Endothelial cell of umbilical vein (primary cell): Measurements from ENCODE around the gene HP1BP3. TPM values are rescaled to one million over a fixed set of nuclear protein-coding genes. Genes with fewer than 3 reads are reported as not detected.

Experiments used
- BruUV-seq: library from RNA; stranded (reverse); fragments of 400-500 nt; replicated peaks from 2 replicates; lab custom pipeline; 2021; lab: Mats Ljungman, UMichigan
- CTCF ChIA-PET: fragments of 300-600, 350-600 bp; sonication (Branson Sonifier 250); formaldehyde crosslinking; loops from one replicate; lab custom pipeline; 2021; ENCODE audit warnings: antibody characterized with exemption, inconsistent platforms; lab: Charles Lee
- POLR2A ChIA-PET: fragments of 300-600, 350-600 bp; sonication (Branson Sonifier 250); formaldehyde crosslinking; loops from one replicate; lab custom pipeline; 2021; ENCODE audit warnings: antibody characterized with exemption, inconsistent platforms; lab: Charles Lee
- DNase-seq: peaks from one replicate; pipeline ENCODE4 v3.0.0-alpha.2; 2011; ENCODE audit warnings: low read depth, low spot score
- FAIRE-seq: peaks from 2 replicates; lab custom pipeline; 2011; peaks lifted over from hg19 to GRCh38; lab: Jason Lieb, UNC
- H2AFZ ChIP-seq: 2 replicates; pipeline ENCODE4 v1.6.0; 2012; ENCODE audit warnings: low read depth, low read length, control low read depth, inconsistent platforms
- H3K27ac ChIP-seq: 2 replicates; pipeline ENCODE4 v1.5.1; 2011; ENCODE audit warnings: low read depth, mild to moderate bottlenecking, control low read depth, low read length, moderate library complexity; ENCODE audit not compliant: insufficient read depth
- H3K27me3 ChIP-seq, 2 experiments: 2 replicates each; pipeline versions ENCODE4 v1.6.0 to v1.6.1; 2011; ENCODE audit warnings: low read length in 2 of 2, mixed read lengths in 1 of 2; ENCODE audit not compliant: control insufficient read depth in 2 of 2, insufficient read depth in 2 of 2
- H3K36me3 ChIP-seq, 2 experiments: 2 replicates in 1 of 2; 3 replicates in 1 of 2; pipeline ENCODE4 v1.5.1; 2011; ENCODE audit warnings: low read length in 2 of 2, mild to moderate bottlenecking in 1 of 2, moderate library complexity in 1 of 2; ENCODE audit not compliant: control insufficient read depth in 2 of 2, insufficient read depth in 2 of 2; ENCODE audit errors: extremely low read depth in 1 of 2
- H3K4me1 ChIP-seq: 3 replicates; pipeline ENCODE4 v1.5.1; 2011; ENCODE audit warnings: mild to moderate bottlenecking, low read length; ENCODE audit not compliant: control insufficient read depth, insufficient read depth; ENCODE audit errors: extremely low read depth
- H3K4me2 ChIP-seq: 2 replicates; pipeline ENCODE4 v1.6.1; 2011; ENCODE audit warnings: low read length, control low read depth, mixed read lengths; ENCODE audit not compliant: insufficient read depth
- H3K4me3 ChIP-seq, 3 experiments: fragments of 200-600 bp in 1 of 3; sonication (generic), shearing (Covaris generic) in 1 of 3; replicated peaks in 1 of 3; 2 replicates each; pipeline ENCODE4 v1.5.1; 2011 to 2016; ENCODE audit warnings: control low read depth in 3 of 3, low read length in 3 of 3, mild to moderate bottlenecking in 2 of 3, inconsistent platforms in 1 of 3, low read depth in 1 of 3, moderate library complexity in 1 of 3; ENCODE audit not compliant: insufficient read depth in 1 of 3
- H3K79me2 ChIP-seq: 2 replicates; pipeline ENCODE4 v1.6.0; 2012; ENCODE audit warnings: low read length, inconsistent platforms; ENCODE audit not compliant: control insufficient read depth, insufficient read depth
- H3K9ac ChIP-seq: replicated peaks from 2 replicates; pipeline ENCODE3; 2011; ENCODE audit warnings: low read length, control low read depth; ENCODE audit not compliant: insufficient read depth; ENCODE audit errors: extremely low read depth
- H3K9me1 ChIP-seq: replicated peaks from 3 replicates; pipeline ENCODE4 v1.6.0; 2011; ENCODE audit warnings: mild to moderate bottlenecking, low read length; ENCODE audit not compliant: control insufficient read depth, insufficient read depth; ENCODE audit errors: extremely low read depth
- H3K9me3 ChIP-seq: replicated peaks from 2 replicates; pipeline ENCODE4 v1.5.1; 2012; ENCODE audit warnings: low read length, inconsistent platforms; ENCODE audit not compliant: control insufficient read depth, insufficient read depth
- H4K20me1 ChIP-seq: replicated peaks from 2 replicates; pipeline ENCODE3; 2011; ENCODE audit warnings: mild to moderate bottlenecking, low read length; ENCODE audit not compliant: control insufficient read depth, insufficient read depth; ENCODE audit errors: extremely low read depth
- EZH2 ChIP-seq: IDR thresholded peaks from 2 replicates; pipeline ENCODE4 v1.6.1; 2012; ENCODE audit warnings: borderline replicate concordance, low read depth, mild to moderate bottlenecking, moderate library complexity, low read length, inconsistent platforms; ENCODE audit not compliant: severe bottlenecking
- FOS ChIP-seq: IDR thresholded peaks from 2 replicates; pipeline ENCODE4 v1.6.1; 2011; ENCODE audit warnings: mild to moderate bottlenecking, low read length, moderate library complexity, borderline replicate concordance; ENCODE audit not compliant: insufficient read depth
- GATA2 ChIP-seq: IDR thresholded peaks from 2 replicates; pipeline ENCODE4 v1.7.0; 2011; ENCODE audit warnings: low read depth, mild to moderate bottlenecking, moderate library complexity, mixed read lengths, low read length; ENCODE audit not compliant: insufficient read length, insufficient read depth
- JUN ChIP-seq: IDR thresholded peaks from 2 replicates; pipeline ENCODE4 v1.6.1; 2011; ENCODE audit warnings: borderline replicate concordance, low read depth; ENCODE audit not compliant: insufficient read length, insufficient read depth
- MAX ChIP-seq: IDR thresholded peaks from 2 replicates; pipeline ENCODE4 v1.6.1; 2011; ENCODE audit not compliant: insufficient read depth, insufficient read length
- MYC ChIP-seq: IDR thresholded peaks from one replicate; pipeline ENCODE4 v1.6.1; 2011; ENCODE audit warnings: mild to moderate bottlenecking, low read depth, low read length
- POLR2A ChIP-seq: IDR thresholded peaks from 2 replicates; pipeline ENCODE4 v1.6.1; 2012; ENCODE audit warnings: low read depth, mild to moderate bottlenecking, control low read depth, low read length
- POLR2AphosphoS5 ChIP-seq: IDR thresholded peaks from 2 replicates; pipeline ENCODE4 v1.6.1; 2012; ENCODE audit warnings: low read depth, mild to moderate bottlenecking, control low read depth, low read length, moderate library complexity; ENCODE audit not compliant: insufficient read depth
- dilution Hi-C: fragments of 300-500 bp; cut with MboI; formaldehyde crosslinking; loops from one replicate; pipeline ENCODE4 v1.15.0; 2019; ENCODE audit warnings: low sequenced_read_pairs; ENCODE audit not compliant: extremely low pct_ligation_motif_present
- intact Hi-C: fragments of 100-400 bp; cut with micrococcal nuclease; formaldehyde crosslinking; loops from one replicate; pipeline ENCODE4 v1.10.0; 2022
- polyA plus RNA-seq, 4 experiments: library from polyadenylated mRNA; depleted of rRNA in 3 of 4; stranded (reverse) in 3 of 4; unstranded in 1 of 4; fragments of >200 nt; gene quantifications; 2 replicates each; pipeline versions ENCODE4 v1.2.1 to v1.2.3, GENCODE V29; 2011 to 2012; ENCODE audit warnings: missing spikeins in 1 of 4
- total RNA-seq: library from RNA; stranded (reverse); gene quantifications from 2 replicates; pipeline ENCODE4 v1.2.3, GENCODE V29; 2021
- TF ChIP-seq, protein P1 (sequence below), 2 donors: IDR thresholded peaks; 1 replicate in 1 of 2; 2 replicates in 1 of 2; pipeline ENCODE4 v1.5.1; 2011; ENCODE audit warnings: low read length in 2 of 2, mild to moderate bottlenecking in 2 of 2, moderate library complexity in 2 of 2, control low read depth in 1 of 2, inconsistent platforms in 1 of 2, low read depth in 1 of 2; ENCODE audit not compliant: insufficient read depth in 1 of 2; ENCODE audit errors: extremely low read depth in 1 of 2

The HP1BP3 gene
- total and polyA plus RNA-seq, 2 donors (not counting 3 experiments of a cell fraction or from before 2014, with no cell fraction given): 87.2 to 231 TPM

- H3K79me2 ChIP-seq: no peaks in the 10 kb centered on the region
- POLR2A ChIA-PET: interaction anchor here (0.6 kb wide), 1 partner anchor 498 kb away, joined by 3 read pairs; no protein-coding TSS in a partner anchor
- dilution Hi-C loops: no loop called here
- peaks cover 4% of the 10 kb centered on the region for H3K4me1 ChIP-seq
- peak overlapping the region; percentile 68 for H3K9ac ChIP-seq
- H3K4me2 ChIP-seq: peak overlapping the region; percentile 70
- no peaks in the 10 kb centered on the region for H3K36me3 ChIP-seq
- H3K9me3 ChIP-seq: no peaks in the 10 kb centered on the region
- H3K4me3 ChIP-seq: peak overlapping the region; percentile 34 to 45 (median 38)
- H3K27ac ChIP-seq: peak overlapping the region; percentile 44
- peak; percentile 86 for DNase-seq
- CTCF ChIA-PET: interaction anchor here (0.5 to 5.1 kb wide), 42 partner anchors 11 to 1301 kb away, joined by 3 to 150 read pairs (median 4); partner anchors contain the start of genes HP1BP3, KIF17 and SH2D5
- TF ChIP-seq POLR2AphosphoS5 (no peak), GATA2 (no peak), MAX (peak; percentile 79), POLR2A (no peak), EZH2 (no peak), FOS (no peak), JUN (no peak), MYC (no peak)
- TF ChIP-seq, protein P1, sequence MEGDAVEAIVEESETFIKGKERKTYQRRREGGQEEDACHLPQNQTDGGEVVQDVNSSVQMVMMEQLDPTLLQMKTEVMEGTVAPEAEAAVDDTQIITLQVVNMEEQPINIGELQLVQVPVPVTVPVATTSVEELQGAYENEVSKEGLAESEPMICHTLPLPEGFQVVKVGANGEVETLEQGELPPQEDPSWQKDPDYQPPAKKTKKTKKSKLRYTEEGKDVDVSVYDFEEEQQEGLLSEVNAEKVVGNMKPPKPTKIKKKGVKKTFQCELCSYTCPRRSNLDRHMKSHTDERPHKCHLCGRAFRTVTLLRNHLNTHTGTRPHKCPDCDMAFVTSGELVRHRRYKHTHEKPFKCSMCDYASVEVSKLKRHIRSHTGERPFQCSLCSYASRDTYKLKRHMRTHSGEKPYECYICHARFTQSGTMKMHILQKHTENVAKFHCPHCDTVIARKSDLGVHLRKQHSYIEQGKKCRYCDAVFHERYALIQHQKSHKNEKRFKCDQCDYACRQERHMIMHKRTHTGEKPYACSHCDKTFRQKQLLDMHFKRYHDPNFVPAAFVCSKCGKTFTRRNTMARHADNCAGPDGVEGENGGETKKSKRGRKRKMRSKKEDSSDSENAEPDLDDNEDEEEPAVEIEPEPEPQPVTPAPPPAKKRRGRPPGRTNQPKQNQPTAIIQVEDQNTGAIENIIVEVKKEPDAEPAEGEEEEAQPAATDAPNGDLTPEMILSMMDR (IDR thresholded peaks at IDR 0.05; ENCODE audit: extremely low read depth in 1 of 2, insufficient read depth in 1 of 2, low read depth in 1 of 2, low read length in 2 of 2): peak; percentile 65 to 96
- no TSS peak for BruUV-seq
- peak; percentile 83 for FAIRE-seq
- H3K9me1 ChIP-seq: no peaks in the 10 kb centered on the region
- peak overlapping the region; percentile 99 for H2AFZ ChIP-seq
- H4K20me1 ChIP-seq: no peaks in the 10 kb centered on the region
- H3K27me3 ChIP-seq: no peaks in the 10 kb centered on the region
- intact Hi-C loops: loop anchor here (1.0 to 10.0 kb wide), 5 partner anchors 37 to 672 kb away; partner anchors contain the start of gene HP1BP3
These were observed 90.4 kb downstream of the HP1BP3 start for GRCh38 chr1:20696397-20697333.
